Psoas muscle (tissue), 8 donors: ENCODE results near the gene CDRT4. TPM values are rescaled to one million over a fixed set of nuclear protein-coding genes. Genes with fewer than 3 reads are reported as not detected.

Experiments used
- ATAC-seq, 4 donors: fragments of 200-7000 bp; cut with Tn5 transposase; one replicate each; pipeline ENCODE4 v1.9.1; 2020; ENCODE audit warnings: moderate library complexity in 3 of 4, mild to moderate bottlenecking in 2 of 4
- DNase-seq, 2 donors: peaks; one replicate each; pipeline ENCODE4 v3.0.0-alpha.2; 2020
- H3K27ac ChIP-seq: fragments of 200-600 bp; one replicate; pipeline ENCODE4 v1.8.0; 2022
- H3K27me3 ChIP-seq, 3 donors: fragments of 200-600 bp in 1 of 3; one replicate each; pipeline versions ENCODE4 v1.6.1 to v1.8.0; 2013 to 2022; ENCODE audit warnings: low read length in 2 of 3, mild to moderate bottlenecking in 2 of 3, moderate library complexity in 1 of 3; ENCODE audit not compliant: insufficient read depth in 3 of 3
- H3K36me3 ChIP-seq, 2 donors: fragments of 200-600 bp in 1 of 2; one replicate each; pipeline versions ENCODE4 v1.6.1 to v1.8.0; 2013 to 2022; ENCODE audit warnings: low read depth in 1 of 2, mild to moderate bottlenecking in 1 of 2, moderate library complexity in 1 of 2; ENCODE audit not compliant: insufficient read depth in 1 of 2
- H3K4me1 ChIP-seq: fragments of 200-600 bp; one replicate; pipeline ENCODE4 v1.8.0; 2022
- H3K4me3 ChIP-seq: fragments of 200-600 bp; one replicate; pipeline ENCODE4 v1.8.0; 2022; ENCODE audit warnings: mild to moderate bottlenecking
- H3K9me3 ChIP-seq: fragments of 200-600 bp; one replicate; pipeline ENCODE4 v1.8.0; 2022
- WGBS, 3 donors: extraction: QIAGEN DNeasy Blood & Tissue Kit; methylation state at CpG; one replicate each; pipeline versions ENCODE4 v1.1.6 to v1.1.7; 2013; 5-methylcytosine and 5-hydroxymethylcytosine counted together
- intact Hi-C, 2 donors: fragments of 100-400 bp; cut with DNase I; formaldehyde crosslinking; loops; one replicate each; pipeline versions ENCODE4 v1.11.0 to v1.14.2; 2022
- polyA plus RNA-seq, 3 donors: library from polyadenylated mRNA; stranded (reverse); fragments of 200-250 nt; gene quantifications; one replicate each; pipeline ENCODE4 v1.2.3, GENCODE V29; 2013
- total RNA-seq, 4 donors: library from RNA; stranded (reverse); fragmentation: NEBNext Ultra II Directional in 2 of 4; extraction: Animal tissue kit (Norgen Biotek cat#: 25700) in 2 of 4; gene quantifications; one replicate each; pipeline versions ENCODE4 v1.2.1 to v1.2.4, GENCODE V29; 2021 to 2023
- TF ChIP-seq, protein P1 (sequence below): fragments of 200-600 bp; IDR thresholded peaks from one replicate; pipeline ENCODE4 v1.8.0; 2022; ENCODE audit warnings: antibody characterized with exemption
- donor health status: healthy with polysubstance abuse.
- donor health status: DM: no; HTN: no; CAD: no; lungs with moderate emphysema.
- donor health status: Bipolar disorder and iron deficiency.
- donor health status: healthy.
- donor health status: DM: yes; HTN: yes; CAD: no.
- donor health status: DM: no; HTN: no; CAD: no.
- donor health status: DM: no; HTN: no; CAD: no.
- donor health status: DM: yes; HTN: yes; CAD: no.

The CDRT4 gene
- total and polyA plus RNA-seq, 7 donors, result 0.29 to 2.0 (median 0.73) TPM; not detected in 1

- no peak overlapping the region for H3K4me3 ChIP-seq
- peak; percentile 31 to 51 (median 43) for ATAC-seq
- DNase-seq, result no peak
- 33 to 41% (median 38%) methylated on average over 11 of the region's 11 CpGs for WGBS, 3 donors
- no peaks in the 10 kb centered on the region for H3K9me3 ChIP-seq
- H3K27ac ChIP-seq, result no peak overlapping the region
- H3K4me1 ChIP-seq, result peaks cover 17% of the 10 kb centered on the region
- TF ChIP-seq, protein P1, sequence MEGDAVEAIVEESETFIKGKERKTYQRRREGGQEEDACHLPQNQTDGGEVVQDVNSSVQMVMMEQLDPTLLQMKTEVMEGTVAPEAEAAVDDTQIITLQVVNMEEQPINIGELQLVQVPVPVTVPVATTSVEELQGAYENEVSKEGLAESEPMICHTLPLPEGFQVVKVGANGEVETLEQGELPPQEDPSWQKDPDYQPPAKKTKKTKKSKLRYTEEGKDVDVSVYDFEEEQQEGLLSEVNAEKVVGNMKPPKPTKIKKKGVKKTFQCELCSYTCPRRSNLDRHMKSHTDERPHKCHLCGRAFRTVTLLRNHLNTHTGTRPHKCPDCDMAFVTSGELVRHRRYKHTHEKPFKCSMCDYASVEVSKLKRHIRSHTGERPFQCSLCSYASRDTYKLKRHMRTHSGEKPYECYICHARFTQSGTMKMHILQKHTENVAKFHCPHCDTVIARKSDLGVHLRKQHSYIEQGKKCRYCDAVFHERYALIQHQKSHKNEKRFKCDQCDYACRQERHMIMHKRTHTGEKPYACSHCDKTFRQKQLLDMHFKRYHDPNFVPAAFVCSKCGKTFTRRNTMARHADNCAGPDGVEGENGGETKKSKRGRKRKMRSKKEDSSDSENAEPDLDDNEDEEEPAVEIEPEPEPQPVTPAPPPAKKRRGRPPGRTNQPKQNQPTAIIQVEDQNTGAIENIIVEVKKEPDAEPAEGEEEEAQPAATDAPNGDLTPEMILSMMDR, result no peak
- no peaks in the 10 kb centered on the region for H3K36me3 ChIP-seq
- intact Hi-C loops, result loop anchor here in 1 of 2 donors (5.0 kb wide), 1 partner anchor 33 kb away; no protein-coding TSS in a partner anchor
- H3K27me3 ChIP-seq, result no peaks in the 10 kb centered on the region
These were observed 3.0 kb downstream of the CDRT4 start for GRCh38 chr17:15464231-15464985.

DNA sequence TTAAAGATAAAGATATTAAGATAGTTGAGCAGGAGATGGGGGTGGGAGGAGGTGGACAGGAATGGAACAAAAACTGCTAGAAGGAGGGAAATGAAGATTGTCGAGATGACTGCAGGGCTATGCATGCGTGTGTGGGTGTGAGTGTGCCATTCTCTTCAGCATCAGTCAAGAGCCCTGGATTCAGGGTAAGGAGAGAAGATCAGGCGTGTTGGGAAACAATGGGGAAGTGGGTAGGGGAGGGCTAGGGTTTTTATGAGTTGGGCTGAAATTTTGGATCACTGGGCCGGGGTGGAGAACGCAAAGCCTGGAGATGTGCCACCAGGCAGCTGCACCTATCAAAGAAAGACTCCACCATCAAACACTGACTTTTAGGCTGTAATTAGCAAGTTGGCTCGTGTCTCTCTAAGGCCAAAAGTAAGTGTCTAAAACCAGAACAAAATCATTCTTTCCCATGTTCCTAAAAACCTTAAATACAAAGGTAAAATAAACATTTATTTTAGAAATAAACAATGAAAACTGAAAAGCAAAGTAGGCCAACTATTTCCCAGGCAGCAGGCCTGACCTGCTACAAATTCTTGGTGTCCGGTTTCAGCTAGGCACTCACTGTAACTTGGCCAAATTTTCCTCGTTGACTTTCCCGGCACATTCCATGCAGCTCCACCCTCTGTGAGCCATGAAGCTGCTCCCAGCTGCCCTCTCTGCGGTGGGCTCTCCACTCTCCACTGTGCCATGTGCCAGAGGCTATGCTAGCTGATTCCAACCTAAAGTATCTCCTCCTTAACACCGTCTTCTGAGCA lies 4.2 kb downstream of the CDRT4 start:
- Histone ChIP-seq H3K36me3 (no peaks in the 10 kb centered on the region), H3K4me3 (no peak overlapping the region), H3K4me1 (peaks cover 25% of the 10 kb centered on the region), H3K27ac (peak overlapping the region; percentile 32), H3K27me3 (no peaks in the 10 kb centered on the region), H3K9me3 (no peaks in the 10 kb centered on the region)
- intact Hi-C loops, result loop anchor here in 1 of 2 donors (5.0 kb wide), 1 partner anchor 34 kb away; no protein-coding TSS in a partner anchor
- ATAC-seq (peak; percentile 72 to 84 (median 80)), DNase-seq (peak in 1 of 2 donors; percentile 34)
- 20 to 30% (median 29%) methylated on average over 11 of the region's 11 CpGs for WGBS, 3 donors
- TF ChIP-seq, protein P1, result no peak

GRCh38 chr17:15457723-15458094 lies 9.7 kb downstream of the CDRT4 start:
- H3K4me3 ChIP-seq, result peak overlapping the region; percentile 9
- peaks cover 4% of the 10 kb centered on the region for H3K9me3 ChIP-seq
- DNase-seq (peak; percentile 55 to 80), ATAC-seq (peak in 3 of 4 donors; percentile 13 to 39 (median 29))
- intact Hi-C loops, result loop anchor here (2.0 to 5.0 kb wide), 3 partner anchors 43 to 197 kb away; no protein-coding TSS in a partner anchor
- H3K27ac ChIP-seq, result peak overlapping the region; percentile 90
- no peaks in the 10 kb centered on the region for H3K27me3 ChIP-seq
- H3K36me3 ChIP-seq, result no peaks in the 10 kb centered on the region
- TF ChIP-seq, protein P1, result no peak
- WGBS, 3 donors, result 29 to 34% (median 33%) methylated on average over 7 of the region's 7 CpGs
- peaks cover 29% of the 10 kb centered on the region for H3K4me1 ChIP-seq

GRCh38 chr17:15456972-15457722 lies 10.3 kb downstream of the CDRT4 start:
- Histone ChIP-seq H3K4me1 (peaks cover 28% of the 10 kb centered on the region), H3K4me3 (peak overlapping the region; percentile 9), H3K36me3 (no peaks in the 10 kb centered on the region), H3K27ac (peak overlapping the region; percentile 90), H3K9me3 (peaks cover 4% of the 10 kb centered on the region), H3K27me3 (no peaks in the 10 kb centered on the region)
- intact Hi-C loops, result loop anchor here (2.0 to 5.0 kb wide), 3 partner anchors 42 to 196 kb away; no protein-coding TSS in a partner anchor
- TF ChIP-seq, protein P1, result peak; percentile 49
- DNase-seq, result peak; percentile 88 to 94
- peak; percentile 87 to 93 (median 88) for ATAC-seq
- whole genome bisulfite sequencing, 3 donors, result 6 to 20% (median 15%) methylated on average over 16 of the region's 16 CpGs
